SK-N-SH (cell line): Measurements from ENCODE around the gene LIME1. TPM values are rescaled to one million over a fixed set of nuclear protein-coding genes. Genes with fewer than 3 reads are reported as not detected.

Source experiments
- CTCF ChIA-PET: fragments of 300-600, 350-600 bp; formaldehyde crosslinking; extraction: SDS; loops from one replicate; lab custom pipeline; 2021; lab: Yijun Ruan, JAX
- POLR2A ChIA-PET: fragments of 350-600 bp; sonication (Branson Sonifier 250); formaldehyde crosslinking; extraction: SDS; loops from one replicate; lab custom pipeline; 2020; ENCODE audit warnings: antibody characterized with exemption, inconsistent platforms; lab: Yijun Ruan, JAX
- DNase-seq: peaks from one replicate; pipeline ENCODE4 v3.0.0; 2012
- H2AFZ ChIP-seq: fragments of 200-600 bp; sonication (generic); 2 replicates; pipeline ENCODE4 v1.8.1; 2016; ENCODE audit warnings: antibody characterized with exemption, mild to moderate bottlenecking, low read depth
- H3F3A ChIP-seq: fragments of 200-600 bp; sonication (generic); replicated peaks from 2 replicates; pipeline ENCODE3; 2016; ENCODE audit warnings: antibody characterized with exemption, mild to moderate bottlenecking; ENCODE audit not compliant: insufficient read depth
- H3K27ac ChIP-seq, 2 experiments: fragments of 200-500 bp in 1 of 2; fragments of 200-600 bp in 1 of 2; sonication (Bioruptor generic) in 1 of 2; sonication (generic), shearing (Covaris generic) in 1 of 2; 2 replicates each; pipeline versions ENCODE4 v1.5.1 to v1.6.1; 2014 to 2016; ENCODE audit warnings: low read depth in 2 of 2, inconsistent platforms in 1 of 2, low read length in 1 of 2, mild to moderate bottlenecking in 1 of 2, mixed read lengths in 1 of 2
- H3K27me3 ChIP-seq: fragments of 200-600 bp; sonication (generic), shearing (Covaris generic); 2 replicates; pipeline ENCODE4 v1.6.1; 2016; ENCODE audit warnings: mixed run types; ENCODE audit not compliant: insufficient read depth
- H3K36me3 ChIP-seq, 2 experiments: fragments of 200-500 bp in 1 of 2; fragments of 200-600 bp in 1 of 2; sonication (Bioruptor generic) in 1 of 2; sonication (generic) in 1 of 2; replicated peaks in 1 of 2; 2 replicates each; pipeline versions ENCODE3 to v1.5.1; 2014 to 2016; ENCODE audit warnings: low read length in 1 of 2, mild to moderate bottlenecking in 1 of 2; ENCODE audit not compliant: insufficient read depth in 2 of 2, control insufficient read depth in 1 of 2
- H3K4me1 ChIP-seq, 2 experiments: fragments of 200-500 bp in 1 of 2; fragments of 200-600 bp in 1 of 2; sonication (Bioruptor generic) in 1 of 2; sonication (generic), shearing (Covaris generic) in 1 of 2; 2 replicates each; pipeline versions ENCODE4 v1.5.1 to v1.6.1; 2014 to 2016; ENCODE audit warnings: low read depth in 1 of 2, low read length in 1 of 2, mixed run types in 1 of 2; ENCODE audit not compliant: insufficient read depth in 2 of 2, control insufficient read depth in 1 of 2
- H3K4me2 ChIP-seq: fragments of 200-600 bp; sonication (generic), shearing (Covaris generic); 2 replicates; pipeline ENCODE4 v1.6.1; 2017; ENCODE audit warnings: mixed run types
- H3K4me3 ChIP-seq, 2 experiments: fragments of 200-500 bp in 1 of 2; fragments of 200-600 bp in 1 of 2; sonication (Bioruptor generic) in 1 of 2; sonication (generic), shearing (Covaris generic) in 1 of 2; 2 replicates each; pipeline versions ENCODE4 v1.5.1 to v1.8.1; 2014 to 2016; ENCODE audit warnings: low read depth in 2 of 2, inconsistent platforms in 1 of 2, low read length in 1 of 2, mild to moderate bottlenecking in 1 of 2, mixed read lengths in 1 of 2, moderate library complexity in 1 of 2
- H3K79me2 ChIP-seq: fragments of 200-600 bp; sonication (generic); 2 replicates; pipeline ENCODE4 v1.8.1; 2017; ENCODE audit warnings: mild to moderate bottlenecking; ENCODE audit not compliant: insufficient read depth
- H3K9ac ChIP-seq: fragments of 200-600 bp; sonication (generic); 2 replicates; pipeline ENCODE4 v1.6.1; 2017; ENCODE audit warnings: mixed run types
- H3K9me2 ChIP-seq: fragments of 200-600 bp; sonication (generic); 2 replicates; pipeline ENCODE4 v1.6.1; 2017; ENCODE audit warnings: mixed run types
- H3K9me3 ChIP-seq: fragments of 200-600 bp; sonication (generic); 2 replicates; pipeline ENCODE4 v1.6.1; 2017; ENCODE audit warnings: mixed run types, mild to moderate bottlenecking, moderate library complexity
- H4K20me1 ChIP-seq: fragments of 200-600 bp; sonication (generic); 2 replicates; pipeline ENCODE4 v1.6.1; 2017; ENCODE audit warnings: mild to moderate bottlenecking, mixed run types; ENCODE audit not compliant: insufficient read depth
- CHD2 ChIP-seq: fragments of 150-350 bp; IDR thresholded peaks from 2 replicates; pipeline ENCODE4 v1.6.1; 2018; ENCODE audit warnings: low read length; ENCODE audit not compliant: partially characterized antibody
- EP300 ChIP-seq, 2 experiments: IDR thresholded peaks; 2 replicates each; pipeline versions ENCODE4 v1.4.0 to v1.6.1; 2012; ENCODE audit warnings: borderline replicate concordance in 1 of 2, low read depth in 1 of 2, low read length in 1 of 2
- EZH2phosphoT487 ChIP-seq: fragments of 200-600 bp; sonication (generic); IDR thresholded peaks from 2 replicates; pipeline ENCODE4 v1.6.1; 2017; ENCODE audit warnings: low read depth, mixed run types, mild to moderate bottlenecking, antibody characterized with exemption, moderate library complexity, borderline replicate concordance
- FOSL2 ChIP-seq: IDR thresholded peaks from 2 replicates; pipeline ENCODE4 v1.4.0; 2012; ENCODE audit warnings: low read depth, mild to moderate bottlenecking, moderate library complexity, borderline replicate concordance
- IRF3 ChIP-seq: fragments of 150-350 bp; IDR thresholded peaks from 2 replicates; pipeline ENCODE4 v1.6.1; 2016; ENCODE audit warnings: mild to moderate bottlenecking, low read depth, low read length
- MAX ChIP-seq: IDR thresholded peaks from 2 replicates; pipeline ENCODE4 v1.4.0; 2012; ENCODE audit warnings: low read depth
- RAD21 ChIP-seq: IDR thresholded peaks from 2 replicates; pipeline ENCODE4 v1.6.1; 2012; ENCODE audit warnings: mild to moderate bottlenecking, low read length
- RCOR1 ChIP-seq: fragments of 150-350 bp; IDR thresholded peaks from 2 replicates; pipeline ENCODE4 v1.6.1; 2017; ENCODE audit warnings: antibody characterized with exemption, low read length
- REST ChIP-seq: IDR thresholded peaks from 2 replicates; pipeline ENCODE4 v1.6.1; 2012; ENCODE audit warnings: mild to moderate bottlenecking, low read depth, low read length, moderate library complexity
- RFX5 ChIP-seq: IDR thresholded peaks from 2 replicates; pipeline ENCODE4 v1.6.1; 2012; ENCODE audit warnings: mild to moderate bottlenecking, improper control_type of control experiment, low read length
- TCF12 ChIP-seq: IDR thresholded peaks from 2 replicates; pipeline ENCODE4 v1.4.0; 2012
- TEAD4 ChIP-seq: IDR thresholded peaks from 2 replicates; pipeline ENCODE4 v1.4.0; 2012; ENCODE audit warnings: mild to moderate bottlenecking, borderline replicate concordance; ENCODE audit not compliant: insufficient read depth
- YY1 ChIP-seq: IDR thresholded peaks from 2 replicates; pipeline ENCODE4 v1.4.0; 2012; ENCODE audit warnings: low read depth, mild to moderate bottlenecking
- WGBS: methylation state at CpG from one replicate; pipeline ENCODE4 v1.1.6; 2017; ENCODE audit warnings: low lambda C conversion rate; 5-methylcytosine and 5-hydroxymethylcytosine counted together
- polyA plus RNA-seq, 3 experiments: library from polyadenylated mRNA; depleted of rRNA; stranded (reverse); fragments of >200 nt; gene quantifications; 2 replicates each; pipeline ENCODE4 v1.2.3, GENCODE V29; 2012
- TF ChIP-seq, protein P1 (sequence below): IDR thresholded peaks from 2 replicates; pipeline ENCODE4 v1.4.0; 2012; ENCODE audit warnings: low read depth, borderline replicate concordance

The LIME1 gene
- polyA plus RNA-seq, 1 of the 3 experiments (the other 2 are of a cell fraction) = 10.9 TPM

DNA sequence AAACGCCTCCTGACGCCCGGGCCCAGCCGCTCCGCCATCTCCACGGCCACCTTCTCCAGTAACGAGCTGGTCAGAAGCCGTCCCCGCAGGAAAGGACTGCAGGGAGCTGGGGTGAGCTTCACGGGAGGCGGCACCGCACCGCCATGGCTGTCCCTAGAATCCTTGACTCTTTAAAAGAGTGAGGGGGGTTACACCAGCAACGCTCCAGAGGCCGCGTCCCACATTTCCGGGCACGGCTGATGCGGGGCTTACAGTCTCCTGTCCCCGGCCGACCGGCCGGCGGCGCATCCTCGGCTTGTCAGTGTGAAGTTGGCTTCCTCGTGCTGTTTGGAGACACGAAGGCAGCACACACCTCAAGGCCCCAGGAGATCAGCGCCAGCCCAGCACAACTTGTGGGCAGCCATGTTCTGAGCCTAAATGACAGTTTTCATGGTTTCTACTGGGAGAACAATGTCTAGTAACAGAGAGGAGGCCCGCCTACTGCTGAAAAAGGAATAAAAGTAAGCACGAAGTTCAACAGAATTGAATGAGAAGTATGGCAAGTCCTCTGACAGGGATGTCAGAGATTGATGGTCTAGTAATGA lies 33.5 kb downstream of the LIME1 start:
- H3K4me3 ChIP-seq = no peak overlapping the region
- H3K79me2 ChIP-seq = no peaks in the 10 kb centered on the region
- peaks cover 0 to 4% of the 10 kb centered on the region in 2 experiments; a peak in 1 of 4 replicates for H3K4me1 ChIP-seq
- CTCF ChIA-PET = interaction anchor here (0.9 kb wide), 1 partner anchor 203 kb away, joined by 3 read pairs; no protein-coding TSS in a partner anchor
- H3K9me2 ChIP-seq = no peaks in the 10 kb centered on the region
- no peak overlapping the region for H2AFZ ChIP-seq
- no peak overlapping the region for H3K27ac ChIP-seq
- no peaks in the 10 kb centered on the region for H3K36me3 ChIP-seq
- H3K9me3 ChIP-seq = no peaks in the 10 kb centered on the region
- no peaks in the 10 kb centered on the region for H4K20me1 ChIP-seq
- no peak overlapping the region for H3K9ac ChIP-seq
- no peaks in the 10 kb centered on the region for H3K27me3 ChIP-seq
- H3K4me2 ChIP-seq = no peak overlapping the region
- no peaks in the 10 kb centered on the region for H3F3A ChIP-seq
- POLR2A ChIA-PET = no interaction called here
- 86% methylated on average over 19 of the region's 31 CpGs for WGBS
- no peak for DNase-seq
- TF ChIP-seq IRF3 (no peak), MAX (no peak), FOSL2 (no peak), CHD2 (no peak), RCOR1 (no peak), EP300 (IDR thresholded peaks at IDR 0.05; ENCODE audit: borderline replicate concordance in 1 of 2, low read depth in 1 of 2, low read length in 1 of 2) (no peak), TEAD4 (no peak), REST (no peak), RFX5 (no peak), TCF12 (no peak), RAD21 (no peak), YY1 (no peak), EZH2phosphoT487 (no peak)
- TF ChIP-seq, protein P1, sequence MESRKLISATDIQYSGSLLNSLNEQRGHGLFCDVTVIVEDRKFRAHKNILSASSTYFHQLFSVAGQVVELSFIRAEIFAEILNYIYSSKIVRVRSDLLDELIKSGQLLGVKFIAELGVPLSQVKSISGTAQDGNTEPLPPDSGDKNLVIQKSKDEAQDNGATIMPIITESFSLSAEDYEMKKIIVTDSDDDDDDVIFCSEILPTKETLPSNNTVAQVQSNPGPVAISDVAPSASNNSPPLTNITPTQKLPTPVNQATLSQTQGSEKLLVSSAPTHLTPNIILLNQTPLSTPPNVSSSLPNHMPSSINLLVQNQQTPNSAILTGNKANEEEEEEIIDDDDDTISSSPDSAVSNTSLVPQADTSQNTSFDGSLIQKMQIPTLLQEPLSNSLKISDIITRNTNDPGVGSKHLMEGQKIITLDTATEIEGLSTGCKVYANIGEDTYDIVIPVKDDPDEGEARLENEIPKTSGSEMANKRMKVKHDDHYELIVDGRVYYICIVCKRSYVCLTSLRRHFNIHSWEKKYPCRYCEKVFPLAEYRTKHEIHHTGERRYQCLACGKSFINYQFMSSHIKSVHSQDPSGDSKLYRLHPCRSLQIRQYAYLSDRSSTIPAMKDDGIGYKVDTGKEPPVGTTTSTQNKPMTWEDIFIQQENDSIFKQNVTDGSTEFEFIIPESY = no peak
